ENCODE data around the gene RAB22A.

The RAB22A gene

DNA sequence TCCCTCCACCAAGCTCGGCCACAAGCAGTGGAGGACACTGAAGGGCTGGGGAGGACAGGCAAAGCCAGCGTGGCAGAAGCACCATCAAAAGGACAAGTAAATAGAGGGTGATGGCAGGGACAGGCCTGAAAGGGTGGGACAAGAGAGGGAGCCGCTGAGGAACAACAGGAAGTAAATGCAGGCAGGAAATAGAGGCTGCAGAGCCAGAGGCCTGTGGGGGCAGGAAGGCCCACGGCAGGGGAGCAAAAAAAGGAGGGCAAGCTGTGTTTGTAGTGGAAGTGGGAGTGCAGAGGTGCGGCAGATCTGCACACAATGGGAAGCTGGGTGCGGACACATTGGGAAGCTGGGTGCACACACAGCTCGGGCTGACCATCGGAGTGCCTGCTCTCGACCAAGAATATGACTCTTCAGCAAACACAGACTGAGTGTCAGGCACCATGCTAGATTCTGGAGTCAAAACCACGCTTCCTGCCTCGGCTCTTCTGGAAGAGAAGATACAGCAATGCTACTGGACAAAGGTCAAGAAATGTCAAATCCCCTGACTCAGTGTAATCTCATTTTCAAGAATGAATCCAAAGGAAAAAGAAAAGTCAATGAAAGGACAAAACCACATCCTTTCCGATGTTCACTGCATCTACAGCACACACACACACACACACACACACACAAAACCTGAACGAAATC, 40.4 kb upstream of the RAB22A start:
- no peak overlapping the region for H3K4me3 ChIP-seq (ENCODE audit: control insufficient read depth, low read depth, low read length)
- TF ChIP-seq, protein P1, sequence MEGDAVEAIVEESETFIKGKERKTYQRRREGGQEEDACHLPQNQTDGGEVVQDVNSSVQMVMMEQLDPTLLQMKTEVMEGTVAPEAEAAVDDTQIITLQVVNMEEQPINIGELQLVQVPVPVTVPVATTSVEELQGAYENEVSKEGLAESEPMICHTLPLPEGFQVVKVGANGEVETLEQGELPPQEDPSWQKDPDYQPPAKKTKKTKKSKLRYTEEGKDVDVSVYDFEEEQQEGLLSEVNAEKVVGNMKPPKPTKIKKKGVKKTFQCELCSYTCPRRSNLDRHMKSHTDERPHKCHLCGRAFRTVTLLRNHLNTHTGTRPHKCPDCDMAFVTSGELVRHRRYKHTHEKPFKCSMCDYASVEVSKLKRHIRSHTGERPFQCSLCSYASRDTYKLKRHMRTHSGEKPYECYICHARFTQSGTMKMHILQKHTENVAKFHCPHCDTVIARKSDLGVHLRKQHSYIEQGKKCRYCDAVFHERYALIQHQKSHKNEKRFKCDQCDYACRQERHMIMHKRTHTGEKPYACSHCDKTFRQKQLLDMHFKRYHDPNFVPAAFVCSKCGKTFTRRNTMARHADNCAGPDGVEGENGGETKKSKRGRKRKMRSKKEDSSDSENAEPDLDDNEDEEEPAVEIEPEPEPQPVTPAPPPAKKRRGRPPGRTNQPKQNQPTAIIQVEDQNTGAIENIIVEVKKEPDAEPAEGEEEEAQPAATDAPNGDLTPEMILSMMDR (IDR thresholded peaks at IDR 0.05; ENCODE audit: control insufficient read depth, insufficient read depth, low read depth, low read length, missing control alignments): no peak
- DNase-seq (ENCODE audit: low read depth): no peak

DNA sequence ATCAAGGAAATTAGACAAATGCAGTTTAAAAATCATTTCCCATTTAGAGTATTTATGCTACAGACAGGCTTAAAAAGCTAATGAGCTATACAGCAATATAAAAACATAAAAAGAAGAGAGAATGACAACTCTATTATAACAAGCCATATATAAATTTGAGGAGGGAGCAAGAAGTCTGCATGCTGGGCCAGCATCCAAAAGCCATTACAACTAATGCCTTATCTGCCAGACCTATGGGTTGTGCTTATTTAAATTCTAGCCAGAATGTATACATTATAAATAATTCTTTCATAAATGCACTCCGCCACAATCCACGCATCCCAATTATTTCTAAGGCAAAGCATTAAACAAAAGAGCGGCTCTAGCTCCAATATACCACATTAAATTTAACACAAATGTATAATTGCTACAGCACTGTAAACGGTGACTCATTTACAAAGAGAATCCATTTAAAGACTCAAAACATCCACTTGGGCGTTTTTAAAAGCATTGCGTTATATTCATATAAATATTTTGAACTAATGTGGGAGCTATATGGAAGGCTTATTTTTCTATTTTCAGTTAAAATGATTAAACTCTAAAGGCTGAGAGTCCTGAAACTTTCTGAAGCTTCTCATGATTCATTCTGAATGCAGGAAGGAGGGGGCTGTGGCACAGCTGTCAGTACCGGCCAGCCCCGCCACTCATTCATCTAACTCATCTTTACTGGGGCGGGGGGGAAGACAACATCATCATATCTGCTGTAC, 37.7 kb upstream of the RAB22A start:
- DNase-seq (ENCODE audit: low read depth): no peak
- no peak overlapping the region for H3K4me3 ChIP-seq (ENCODE audit: control insufficient read depth, low read depth, low read length)

DNA sequence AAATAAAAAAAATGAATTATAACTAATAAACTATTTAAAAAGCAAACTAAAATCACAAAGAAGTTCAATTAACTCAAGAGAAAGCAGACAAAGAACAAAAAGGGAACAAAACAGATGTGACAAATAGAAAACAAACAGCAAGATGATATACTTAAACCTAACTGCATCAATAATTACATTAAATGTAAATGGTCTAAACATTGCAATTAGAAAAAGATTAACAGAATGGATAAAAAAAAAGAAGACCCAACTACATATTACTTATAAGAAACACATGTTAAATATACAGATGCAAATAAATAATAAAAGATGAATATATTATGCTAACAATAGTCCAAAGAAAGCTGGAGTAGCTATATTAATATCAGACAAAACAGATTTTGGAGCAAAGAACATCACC, 35.1 kb upstream of the RAB22A start:
- no peak overlapping the region for H3K4me3 ChIP-seq (ENCODE audit: control insufficient read depth, low read depth, low read length)
- TF ChIP-seq, protein P1 (IDR thresholded peaks at IDR 0.05; ENCODE audit: control insufficient read depth, insufficient read depth, low read depth, low read length, missing control alignments): no peak
- no peak for DNase-seq (ENCODE audit: low read depth)

More for the DNA sequence above, 37.7 kb upstream of the RAB22A start:
- TF ChIP-seq, protein P1 (IDR thresholded peaks at IDR 0.05; ENCODE audit: control insufficient read depth, insufficient read depth, low read depth, low read length, missing control alignments): no peak

DNA sequence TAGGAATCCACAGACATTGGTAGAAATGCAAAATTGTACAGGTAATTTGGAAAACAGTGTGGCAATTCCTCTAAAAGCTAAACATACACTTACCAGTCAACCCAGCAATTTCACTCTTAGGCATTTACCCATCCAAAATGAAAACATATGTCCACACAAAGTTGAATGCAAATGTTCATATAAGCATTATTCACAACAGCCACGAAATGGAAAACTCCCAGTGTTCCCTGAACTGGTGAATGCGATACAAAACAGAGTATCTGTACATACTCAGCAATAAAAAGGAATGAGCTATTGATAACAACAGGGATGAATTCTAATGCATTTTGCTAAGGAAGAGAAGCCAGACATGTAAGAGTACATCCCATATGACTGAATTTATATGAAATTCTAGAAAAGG, 32.4 kb upstream of the RAB22A start:
- H3K4me3 ChIP-seq (ENCODE audit: control insufficient read depth, low read depth, low read length): no peak overlapping the region
- TF ChIP-seq, protein P1 (IDR thresholded peaks at IDR 0.05; ENCODE audit: control insufficient read depth, insufficient read depth, low read depth, low read length, missing control alignments): no peak
- DNase-seq (ENCODE audit: low read depth): no peak

DNA sequence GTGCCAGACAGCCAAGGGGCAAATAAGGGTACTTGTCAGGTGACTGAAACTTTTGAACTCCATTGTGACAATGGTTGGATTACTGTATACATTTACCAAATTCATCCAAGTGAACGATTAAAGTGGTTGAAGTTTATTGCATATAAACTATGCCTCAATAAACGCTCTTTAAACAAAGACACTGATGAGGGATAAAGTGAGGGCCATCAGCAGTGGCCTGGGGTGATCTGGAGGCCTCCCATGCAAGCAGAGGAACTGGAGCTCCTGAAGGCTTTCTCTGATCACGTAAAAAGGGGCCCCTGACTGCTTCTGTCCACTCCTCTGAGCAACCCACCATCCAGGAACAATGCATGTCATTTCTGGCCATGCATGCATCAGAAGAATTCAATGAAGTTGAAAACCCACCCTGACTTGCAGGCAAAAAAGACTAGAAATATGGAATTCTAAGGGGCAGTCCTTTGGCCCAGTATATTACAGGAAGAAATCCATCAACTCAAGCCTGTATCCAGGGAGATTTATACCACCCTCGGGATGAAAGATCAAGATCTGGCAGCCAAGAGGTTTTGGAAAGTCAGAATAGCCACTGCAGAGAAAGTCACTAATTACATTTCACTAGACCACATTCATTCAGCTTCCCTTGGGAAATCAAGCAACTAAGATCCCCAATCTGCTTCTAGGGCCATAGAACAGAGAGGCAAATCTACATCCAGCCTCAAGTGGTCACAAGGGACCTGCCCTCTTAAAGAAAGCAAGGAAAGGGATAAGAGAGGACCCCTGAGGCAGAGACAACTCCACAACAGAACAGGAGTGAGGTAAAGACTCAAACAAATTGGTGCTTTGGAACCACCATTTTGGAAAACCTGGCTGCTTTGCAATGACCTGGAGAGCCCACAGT, 31.7 kb upstream of the RAB22A start:
- no peak for DNase-seq (ENCODE audit: low read depth)
- TF ChIP-seq, protein P1 (IDR thresholded peaks at IDR 0.05; ENCODE audit: control insufficient read depth, insufficient read depth, low read depth, low read length, missing control alignments): no peak
- H3K4me3 ChIP-seq (ENCODE audit: control insufficient read depth, low read depth, low read length): no peak overlapping the region

DNA sequence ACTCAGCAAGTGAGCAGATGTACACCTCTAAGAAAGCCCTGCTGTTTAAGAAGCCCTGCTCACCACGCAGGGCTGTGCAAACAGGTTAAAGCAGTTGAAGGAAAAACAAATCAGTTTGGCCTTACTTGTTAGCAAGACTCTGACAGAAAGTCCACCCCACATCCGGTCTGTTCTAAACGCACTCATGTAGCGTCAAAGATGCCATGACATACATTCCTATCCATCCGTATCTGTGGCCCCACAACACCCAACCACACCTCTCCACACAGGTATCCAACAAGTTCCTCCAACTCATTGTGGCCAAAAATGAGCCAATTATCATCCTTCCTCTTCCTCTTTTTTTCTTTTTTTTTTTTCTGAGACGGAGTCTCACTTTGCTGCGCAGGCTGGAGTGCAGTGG, 22.8 kb upstream of the RAB22A start:
- DNase-seq (ENCODE audit: low read depth): no peak
- TF ChIP-seq, protein P1 (IDR thresholded peaks at IDR 0.05; ENCODE audit: control insufficient read depth, insufficient read depth, low read depth, low read length, missing control alignments): no peak
- no peak overlapping the region for H3K4me3 ChIP-seq (ENCODE audit: control insufficient read depth, low read depth, low read length)

All from AG09309 (cell line).